ENCODE measurements around the gene LTBP3.

- TF ChIP-seq NR1H2 (CRISPR knock-in tag; IDR thresholded peaks at IDR 0.05; ENCODE audit: borderline replicate concordance, low read depth) (no peak), EP300 (IDR thresholded peaks at IDR 0.05; ENCODE audit: low read depth in 2 of 2, low read length in 2 of 2) (no peak), EP300 (CRISPR knock-in tag; IDR thresholded peaks at IDR 0.05; ENCODE audit: borderline replicate concordance) (no peak), TBL1XR1 (IDR thresholded peaks at IDR 0.05; ENCODE audit: borderline replicate concordance, low read length, partially characterized antibody) (no peak), TAF15 (IDR thresholded peaks at IDR 0.05; ENCODE audit: low read depth, low read length, poor library complexity, severe bottlenecking) (no peak), ZNF674 (CRISPR knock-in tag; IDR thresholded peaks at IDR 0.05; ENCODE audit: low read depth) (no peak), CTCF (CRISPR knock-in tag; IDR thresholded peaks at IDR 0.05) (peak; percentile 53), CREM (IDR thresholded peaks at IDR 0.05) (no peak), CREM (CRISPR knock-in tag; IDR thresholded peaks at IDR 0.05) (no peak), ELF4 (CRISPR knock-in tag; IDR thresholded peaks at IDR 0.05; ENCODE audit: borderline replicate concordance) (no peak), SRF (IDR thresholded peaks at IDR 0.05; ENCODE audit: low read depth, low read length) (no peak), ZBTB25 (CRISPR knock-in tag; IDR thresholded peaks at IDR 0.05) (no peak), PRMT3 (CRISPR knock-in tag; IDR thresholded peaks at IDR 0.05; ENCODE audit: borderline replicate concordance, low read depth) (no peak), POLR2AphosphoS5 (IDR thresholded peaks at IDR 0.05; ENCODE audit: low read depth, low read length) (no peak)
Observed at GRCh38 chr11:65558930-65559509, 861 bp upstream of the LTBP3 start.
